HepG2 (cell line): ENCODE measurements around the gene ATP6V1C2. TPM values are rescaled to one million over a fixed set of nuclear protein-coding genes. Genes with fewer than 3 reads are reported as not detected.

Experiments used
- ATAC-seq: fragments of 200-7000 bp; cut with Tn5 transposase; 3 replicates; pipeline ENCODE4 v1.9.1; 2020; ENCODE audit warnings: mild to moderate bottlenecking, moderate library complexity
- BruUV-seq: library from RNA; stranded (reverse); fragments of 400-500 nt; replicated peaks from 2 replicates; lab custom pipeline; 2021; lab: Mats Ljungman, UMichigan
- CTCF ChIA-PET: fragments of 300-600 bp; formaldehyde crosslinking; extraction: SDS; loops from one replicate; lab custom pipeline; 2021; ENCODE audit warnings: low total read pairs, inconsistent platforms, low intra/inter-chr PET ratio; lab: Yijun Ruan, JAX
- POLR2A ChIA-PET: fragments of 350-600 bp; sonication (Branson Sonifier 250); formaldehyde crosslinking; loops from one replicate; lab custom pipeline; 2020; ENCODE audit warnings: antibody characterized with exemption, inconsistent platforms; lab: Yijun Ruan, JAX
- DNase-seq: peaks from one replicate; pipeline ENCODE4 v3.0.0-alpha.2; 2015; ENCODE audit warnings: low spot score
- FAIRE-seq: peaks from 3 replicates; lab custom pipeline; 2011; peaks lifted over from hg19 to GRCh38; lab: Jason Lieb, UNC
- H2AFZ ChIP-seq: one replicate; pipeline ENCODE4 v1.6.1; 2011; ENCODE audit warnings: low read length, inconsistent platforms
- H3K27ac ChIP-seq: fragments of 300-600 bp; 3 replicates; pipeline ENCODE4 v1.8.0; 2011; ENCODE audit warnings: mixed run types, mild to moderate bottlenecking, mixed read lengths, low read length, inconsistent platforms; ENCODE audit not compliant: insufficient read depth; ENCODE audit errors: extremely low read length
- H3K27me3 ChIP-seq, 2 experiments: fragments of 200-600 bp in 1 of 2; 2 replicates in 1 of 2; 3 replicates in 1 of 2; pipeline versions ENCODE4 v1.6.0 to v1.8.0; 2011; ENCODE audit warnings: low read length in 2 of 2, mild to moderate bottlenecking in 2 of 2, moderate library complexity in 2 of 2, inconsistent platforms in 1 of 2; ENCODE audit not compliant: insufficient read depth in 2 of 2, control insufficient read depth in 1 of 2
- H3K36me3 ChIP-seq, 2 experiments: fragments of 200-600 bp in 1 of 2; replicated peaks in 1 of 2; 2 replicates in 1 of 2; 3 replicates in 1 of 2; pipeline versions ENCODE4 v1.5.1 to v1.8.0; 2011; ENCODE audit warnings: low read length in 2 of 2, inconsistent platforms in 1 of 2; ENCODE audit not compliant: insufficient read depth in 2 of 2, control insufficient read depth in 1 of 2
- H3K4me1 ChIP-seq: 2 replicates; pipeline ENCODE4 v1.5.1; 2012; ENCODE audit warnings: low read length, inconsistent platforms; ENCODE audit not compliant: insufficient read depth
- H3K4me2 ChIP-seq: 2 replicates; pipeline ENCODE4 v1.6.0; 2011; ENCODE audit warnings: low read depth, low read length, inconsistent platforms
- H3K4me3 ChIP-seq, 3 experiments: fragments of 200-600 bp in 1 of 3; sonication (generic), shearing (Covaris generic) in 1 of 3; replicated peaks in 1 of 3; 2 replicates each; pipeline ENCODE4 v1.5.1; 2011 to 2016; ENCODE audit warnings: low read length in 3 of 3, inconsistent platforms in 2 of 3, low read depth in 2 of 3, mild to moderate bottlenecking in 2 of 3, control low read depth in 1 of 3, mixed read lengths in 1 of 3; ENCODE audit not compliant: insufficient read depth in 1 of 3
- H3K79me2 ChIP-seq: one replicate; pipeline ENCODE4 v1.6.1; 2011; ENCODE audit warnings: low read length, inconsistent platforms; ENCODE audit not compliant: insufficient read depth
- H3K9ac ChIP-seq: 2 replicates; pipeline ENCODE4 v1.6.0; 2011; ENCODE audit warnings: mild to moderate bottlenecking, low read depth, low read length, inconsistent platforms; ENCODE audit not compliant: insufficient read depth
- H3K9me3 ChIP-seq: 2 replicates; pipeline ENCODE4 v1.5.1; 2012; ENCODE audit warnings: mild to moderate bottlenecking, low read length
- H4K20me1 ChIP-seq: 2 replicates; pipeline ENCODE4 v1.6.0; 2011; ENCODE audit warnings: inconsistent platforms, mild to moderate bottlenecking, low read length, moderate library complexity; ENCODE audit not compliant: insufficient read depth
- ETS1 ChIP-seq: sonication (generic); formaldehyde crosslinking; IDR thresholded peaks from 2 replicates; pipeline ENCODE4 v1.4.0; 2020; ENCODE audit warnings: missing genetic modification reagents
- FOXM1 ChIP-seq: sonication (generic); formaldehyde crosslinking; IDR thresholded peaks from 2 replicates; pipeline ENCODE4 v1.5.0; 2020; ENCODE audit warnings: missing genetic modification reagents
- HIC2 ChIP-seq: sonication (generic); formaldehyde crosslinking; IDR thresholded peaks from 2 replicates; pipeline ENCODE4 v1.9.0; 2022; ENCODE audit warnings: low read depth, missing genetic modification reagents
- NBN ChIP-seq: fragments of 450-650 bp; conservative IDR thresholded peaks from 2 replicates; pipeline ENCODE4 v1.6.1; 2017
- PRDM4 ChIP-seq: sonication (generic); formaldehyde crosslinking; IDR thresholded peaks from 2 replicates; pipeline ENCODE4 v1.9.0; 2021; ENCODE audit warnings: missing genetic modification reagents, borderline replicate concordance
- SNRNP70 ChIP-seq: fragments of 200-400 bp; formaldehyde crosslinking; IDR thresholded peaks from 2 replicates; pipeline ENCODE4 v1.6.1; 2017; ENCODE audit warnings: mild to moderate bottlenecking, low read depth, low read length, moderate library complexity
- ZFP62 ChIP-seq: sonication (generic); formaldehyde crosslinking; IDR thresholded peaks from 2 replicates; pipeline ENCODE4 v1.4.0; 2020; ENCODE audit warnings: missing genetic modification reagents
- ZNF276 ChIP-seq: sonication (generic); formaldehyde crosslinking; IDR thresholded peaks from 2 replicates; pipeline ENCODE4 v1.4.0; 2020; ENCODE audit warnings: mild to moderate bottlenecking, low read depth, missing genetic modification reagents
- WGBS: methylation state at CpG from one replicate; pipeline ENCODE4 v1.1.6; 2017; ENCODE audit warnings: low lambda C conversion rate; 5-methylcytosine and 5-hydroxymethylcytosine counted together
- in situ Hi-C: cut with HindIII; loops from 2 replicates; pipeline ENCODE4 v1.10.0; 2017; ENCODE audit warnings: low pct_unique_long_range_greater_than_20kb; ENCODE audit not compliant: extremely low pct_ligation_motif_present
- intact Hi-C: fragments of 100-400 bp; cut with micrococcal nuclease; formaldehyde crosslinking; loops from one replicate; pipeline ENCODE4 v1.10.0; 2022; ENCODE audit not compliant: unreplicated experiment
- polyA plus RNA-seq, 8 experiments: library from polyadenylated mRNA; depleted of rRNA in 3 of 8; stranded (reverse) in 7 of 8; unstranded in 1 of 8; fragments of >200 nt; fragmentation: Illumina TruSeq in 4 of 8; extraction: Trizol in 4 of 8; gene quantifications; 2 replicates each; pipeline versions ENCODE4 v1.2.1 to v1.2.3, GENCODE V29; 2011 to 2016; ENCODE audit warnings: low read depth in 4 of 8, missing spikeins in 1 of 8, mixed read lengths in 1 of 8; ENCODE audit not compliant: insufficient read depth in 1 of 8
- total RNA-seq, 5 experiments: library from RNA; depleted of rRNA; stranded (reverse); fragments of >200 nt; fragmentation: Illumina TruSeq; extraction: Trizol; gene quantifications; 2 replicates each; pipeline ENCODE4 v1.2.3, GENCODE V29; 2016; ENCODE audit warnings: low read depth in 1 of 5

The ATP6V1C2 gene
- total and polyA plus RNA-seq, 2 of the 13 experiments (the other 11 are each of a cell fraction or from before 2014, with no cell fraction given), result 0.04 to 0.29 TPM

GRCh38 chr2:10704034-10704594, 17.3 kb upstream of the ATP6V1C2 start:
- intact Hi-C loops, result no loop called here
- FAIRE-seq (no peak), ATAC-seq (no peak), DNase-seq (no peak)
- ChIA-PET POLR2A (no interaction called here), CTCF (no interaction called here)
- in situ Hi-C loops, result no loop called here
- Histone ChIP-seq H3K9ac (no peak overlapping the region), H3K27me3 (peaks cover 0 to 40% of the 10 kb centered on the region in 2 experiments; a peak in 4 of 5 replicates), H3K79me2 (no peaks in the 10 kb centered on the region), H3K4me2 (no peak overlapping the region), H3K36me3 (no peaks in the 10 kb centered on the region), H4K20me1 (no peaks in the 10 kb centered on the region), H3K9me3 (no peaks in the 10 kb centered on the region), H3K4me3 (no peak overlapping the region), H2AFZ (no peak overlapping the region), H3K4me1 (no peaks in the 10 kb centered on the region), H3K27ac (no peak overlapping the region)
- BruUV-seq, result no TSS peak
- TF ChIP-seq HIC2 (CRISPR knock-in tag) (no peak), FOXM1 (no peak), NBN (no peak), ETS1 (CRISPR knock-in tag) (no peak), ZFP62 (CRISPR knock-in tag) (no peak), ZNF276 (no peak), PRDM4 (CRISPR knock-in tag) (no peak), SNRNP70 (no peak)
- WGBS, result 47% methylated on average over 9 of the region's 9 CpGs
